Bronchial epithelial cell (primary cell): ENCODE measurements around the gene PEAK1. TPM values are rescaled to one million over a fixed set of nuclear protein-coding genes. Genes with fewer than 3 reads are reported as not detected.

Experiments used
- DNase-seq: peaks from one replicate; pipeline ENCODE4 v3.0.0-alpha.2; 2010; ENCODE audit warnings: low read depth
- FAIRE-seq: peaks from 2 replicates; lab custom pipeline; 2011; peaks lifted over from hg19 to GRCh38; lab: Jason Lieb, UNC
- H3K27me3 ChIP-seq: 2 replicates; pipeline ENCODE4 v1.5.1; 2011; ENCODE audit warnings: low read length; ENCODE audit not compliant: control insufficient read depth, insufficient read depth
- H3K36me3 ChIP-seq: 2 replicates; pipeline ENCODE4 v1.5.1; 2011; ENCODE audit warnings: low read length; ENCODE audit not compliant: control insufficient read depth, insufficient read depth
- H3K4me3 ChIP-seq: 2 replicates; pipeline ENCODE4 v1.5.1; 2011; ENCODE audit warnings: mild to moderate bottlenecking, low read depth, low read length, control low read depth
- CTCF ChIP-seq: IDR thresholded peaks from 2 replicates; pipeline ENCODE4 v1.5.1; 2011; ENCODE audit warnings: mild to moderate bottlenecking, moderate library complexity, low read length, control low read depth, inconsistent platforms; ENCODE audit not compliant: insufficient read depth, severe bottlenecking
- total RNA-seq: library from RNA; depleted of rRNA; stranded (reverse); fragments of >200 nt; gene quantifications from 2 replicates; pipeline ENCODE4 v1.2.1, GENCODE V29; 2014

PEAK1 gene
- total RNA-seq, 1 donor from 2014 or later, result 3.7 TPM

- H3K27me3 ChIP-seq, result no peaks in the 10 kb centered on the region
- FAIRE-seq (no peak), DNase-seq (peak; percentile 9)
- no peak for TF ChIP-seq CTCF
- H3K36me3 ChIP-seq, result no peaks in the 10 kb centered on the region
- no peak overlapping the region for H3K4me3 ChIP-seq
Measured at GRCh38 chr15:77201665-77202064, 218.2 kb downstream of the PEAK1 start.

GRCh38 chr15:77196381-77196780, 223.5 kb downstream of the PEAK1 start:
- DNase-seq (no peak), FAIRE-seq (no peak)
- TF ChIP-seq CTCF, result no peak
- Histone ChIP-seq H3K36me3 (no peaks in the 10 kb centered on the region), H3K27me3 (no peaks in the 10 kb centered on the region), H3K4me3 (no peak overlapping the region)

DNA sequence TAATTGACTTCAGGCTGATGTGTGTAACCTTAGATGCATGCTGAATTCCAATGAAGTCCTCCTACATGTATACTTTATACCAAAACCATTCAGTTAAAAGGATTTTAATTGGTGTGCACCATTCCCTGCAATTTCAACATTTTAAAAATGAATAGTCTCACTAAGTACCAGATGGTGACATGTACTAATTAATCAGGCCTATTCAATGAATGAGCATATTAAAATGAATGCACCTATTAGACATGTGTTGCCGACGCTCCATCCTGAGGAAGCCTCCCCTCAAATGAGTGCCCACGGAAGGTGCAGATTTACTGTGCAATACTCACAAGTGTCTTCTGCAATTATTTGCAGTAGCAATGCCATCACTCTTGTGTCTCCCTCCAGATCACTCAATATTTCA, 224.3 kb downstream of the PEAK1 start:
- FAIRE-seq, result no peak
- DNase-seq, result no peak
- H3K4me3 ChIP-seq, result no peak overlapping the region
- TF ChIP-seq CTCF, result no peak
- H3K27me3 ChIP-seq, result no peaks in the 10 kb centered on the region
- H3K36me3 ChIP-seq, result no peaks in the 10 kb centered on the region

DNA sequence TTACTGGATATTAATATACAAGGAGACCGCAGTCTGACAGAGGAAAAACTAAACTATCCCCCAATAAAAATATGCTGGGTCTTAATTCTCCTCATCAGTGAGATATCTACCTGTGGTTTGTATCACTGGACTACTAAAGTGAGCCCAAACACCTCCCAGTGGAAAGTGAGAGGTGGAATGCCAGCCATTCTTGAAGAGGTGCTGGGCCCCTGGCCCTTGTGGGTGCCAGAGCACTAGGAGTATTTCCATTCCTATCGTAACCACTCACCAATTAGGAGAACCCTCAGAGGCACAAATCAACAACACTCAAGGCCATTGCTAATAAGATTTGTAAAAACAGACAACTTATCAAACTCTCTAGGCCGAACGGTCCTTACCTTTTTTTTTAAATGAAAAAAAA, 227.5 kb downstream of the PEAK1 start:
- FAIRE-seq, result no peak
- no peak for TF ChIP-seq CTCF

GRCh38 chr15:77191230-77191834, 228.6 kb downstream of the PEAK1 start:
- no peak overlapping the region for H3K4me3 ChIP-seq
- DNase-seq, result no peak
- no peaks in the 10 kb centered on the region for H3K36me3 ChIP-seq
- H3K27me3 ChIP-seq, result no peaks in the 10 kb centered on the region
- TF ChIP-seq CTCF, result no peak
- no peak for FAIRE-seq

More for the DNA sequence above, 227.5 kb downstream of the PEAK1 start:
- H3K4me3 ChIP-seq, result no peak overlapping the region
- H3K27me3 ChIP-seq, result no peaks in the 10 kb centered on the region
- DNase-seq, result no peak
- H3K36me3 ChIP-seq, result no peaks in the 10 kb centered on the region
